GM21619 (cell line): Measurements from ENCODE around the gene SLC12A7.
"Not testable (repeated sequence)": the region's sequence is repeated elsewhere in the genome, so short reads cannot be mapped to it uniquely, and the experiment has no call there.

Experiments used
- ATAC-seq: cut with Tn5 transposase; IDR thresholded peaks from one replicate; pipeline ENCODE4 v1.9.1; 2021; ENCODE audit not compliant: unreplicated experiment

The SLC12A7 gene

GRCh38 chr5:1065891-1066650 is 45.8 kb downstream of the SLC12A7 start:
- ATAC-seq: no peak

DNA sequence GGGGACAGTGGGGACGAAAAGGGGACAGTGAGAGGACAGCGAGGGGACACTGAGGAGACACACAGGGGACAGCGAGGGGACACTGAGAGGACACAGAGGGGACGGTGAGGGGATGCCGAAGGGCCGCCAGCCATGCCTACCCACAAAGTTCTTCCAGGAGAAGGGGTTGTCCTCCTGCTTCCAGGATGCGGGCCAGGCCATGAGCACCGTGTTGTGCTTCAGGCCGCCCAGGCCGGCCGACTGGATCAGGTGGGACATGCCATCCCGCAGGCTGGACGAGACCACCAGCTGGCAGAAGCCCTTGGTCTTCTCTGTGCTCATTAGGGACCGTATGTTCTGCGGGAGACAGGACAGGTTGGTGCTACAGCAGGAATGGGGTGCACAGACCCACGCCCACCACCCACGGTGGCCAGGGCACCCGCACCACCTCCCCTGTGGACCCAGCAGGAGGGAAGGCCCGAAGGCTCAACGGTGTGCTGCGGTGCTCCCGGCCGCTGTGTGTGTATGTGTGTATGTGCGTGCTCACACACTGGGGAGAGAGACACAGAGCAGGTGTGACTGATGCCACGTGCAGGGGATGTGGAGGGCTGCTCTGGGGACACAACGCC is 46.6 kb downstream of the SLC12A7 start:
- no peak for ATAC-seq

DNA sequence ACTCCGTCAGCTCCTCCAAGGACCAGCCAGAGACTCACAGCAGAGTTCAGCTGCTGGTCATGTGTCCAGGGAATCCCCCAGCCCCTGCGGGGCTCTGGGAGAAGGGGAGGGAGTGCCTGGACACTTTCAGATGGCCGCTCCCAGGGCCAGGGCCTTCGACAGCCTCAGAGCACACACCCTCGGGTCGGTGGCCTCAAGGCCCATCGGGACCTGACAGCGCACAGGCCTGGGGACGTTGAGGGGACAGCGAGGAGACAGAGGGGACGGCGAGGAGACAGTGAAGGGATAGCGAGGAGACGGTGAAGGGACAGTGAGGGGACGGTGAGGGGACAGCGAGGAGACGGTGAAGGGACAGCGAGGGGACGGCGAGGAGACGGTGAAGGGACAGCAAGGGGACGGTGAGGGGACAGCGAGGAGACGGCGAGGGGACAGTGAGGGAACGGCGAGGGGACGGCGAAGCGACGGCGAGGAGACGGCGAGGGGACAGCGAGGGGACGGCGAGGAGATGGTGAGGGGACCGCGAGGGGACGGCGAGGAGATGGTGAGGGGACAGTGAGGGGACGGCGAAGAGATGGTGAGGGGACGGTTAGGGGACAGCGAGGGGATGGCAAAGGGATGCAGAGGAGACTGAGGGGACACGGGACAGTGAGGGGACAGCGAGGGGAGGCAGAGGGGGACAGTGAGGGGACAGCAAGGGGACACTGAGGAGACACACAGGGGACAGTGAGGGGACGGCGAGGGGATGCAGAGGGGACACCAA is 47.3 kb downstream of the SLC12A7 start:
- ATAC-seq: no peak

GRCh38 chr5:1063661-1064382 is 48.0 kb downstream of the SLC12A7 start:
- no peak for ATAC-seq

DNA sequence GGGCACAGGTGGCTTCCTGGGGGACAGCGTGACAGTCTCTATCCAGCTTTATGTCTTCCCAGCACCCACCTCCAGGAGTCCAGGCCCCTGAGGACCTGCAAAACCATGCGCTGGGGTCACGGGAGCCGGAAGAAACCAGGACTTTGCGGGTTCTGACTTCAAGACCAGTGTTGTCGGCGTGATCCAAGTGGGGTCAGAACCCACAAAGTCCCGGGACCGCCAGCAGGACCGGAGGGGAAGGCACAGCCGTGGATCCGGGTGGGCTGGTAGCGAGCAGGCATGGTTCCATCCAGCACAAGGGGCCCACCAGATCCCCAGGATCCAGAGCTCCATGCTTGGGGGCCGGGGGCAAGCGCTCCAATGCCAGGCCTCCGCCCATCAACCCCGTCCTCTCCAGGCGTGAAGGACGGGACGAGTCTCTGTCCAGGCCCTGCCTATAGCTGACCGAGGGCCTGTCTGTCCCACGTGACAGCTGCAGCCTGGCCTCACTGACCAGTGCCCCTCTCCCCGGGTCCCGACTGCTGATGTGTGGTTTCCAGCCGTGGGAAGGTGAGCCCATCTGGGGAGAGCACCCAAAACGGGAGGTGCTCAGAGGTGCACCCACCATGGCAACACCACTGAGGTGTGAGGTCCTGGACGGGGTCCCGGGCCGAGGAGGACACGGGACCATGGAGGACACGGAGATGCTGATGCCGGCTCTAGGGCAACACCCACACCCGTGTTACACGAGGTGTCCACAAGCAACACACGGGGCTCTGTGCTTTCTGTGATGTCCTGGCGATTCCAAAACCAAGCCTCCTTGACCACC is 48.9 kb downstream of the SLC12A7 start:
- no peak for ATAC-seq

DNA sequence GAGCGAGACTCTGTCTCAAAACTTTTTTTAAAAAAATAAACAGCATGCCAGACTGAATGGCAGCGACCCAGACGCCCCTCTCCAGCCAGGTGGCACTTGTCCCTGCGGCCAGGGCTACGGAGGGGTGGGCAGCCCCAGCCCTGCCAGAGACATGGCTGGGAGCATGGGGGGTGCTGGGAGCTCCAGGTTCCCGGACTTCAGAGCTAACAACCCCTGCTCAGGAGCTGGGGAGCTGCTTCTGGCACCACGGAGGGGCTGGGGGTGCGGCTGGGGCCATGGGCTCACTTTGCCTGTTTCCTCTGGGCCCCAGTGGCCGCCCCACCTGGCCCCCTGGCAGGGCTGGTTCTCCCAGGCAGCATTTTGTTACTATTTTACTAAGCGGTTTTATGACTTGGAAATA is 49.9 kb downstream of the SLC12A7 start:
- no peak for ATAC-seq

GRCh38 chr5:1061292-1061691 is 50.6 kb downstream of the SLC12A7 start:
- not testable (repeated sequence) for ATAC-seq

DNA sequence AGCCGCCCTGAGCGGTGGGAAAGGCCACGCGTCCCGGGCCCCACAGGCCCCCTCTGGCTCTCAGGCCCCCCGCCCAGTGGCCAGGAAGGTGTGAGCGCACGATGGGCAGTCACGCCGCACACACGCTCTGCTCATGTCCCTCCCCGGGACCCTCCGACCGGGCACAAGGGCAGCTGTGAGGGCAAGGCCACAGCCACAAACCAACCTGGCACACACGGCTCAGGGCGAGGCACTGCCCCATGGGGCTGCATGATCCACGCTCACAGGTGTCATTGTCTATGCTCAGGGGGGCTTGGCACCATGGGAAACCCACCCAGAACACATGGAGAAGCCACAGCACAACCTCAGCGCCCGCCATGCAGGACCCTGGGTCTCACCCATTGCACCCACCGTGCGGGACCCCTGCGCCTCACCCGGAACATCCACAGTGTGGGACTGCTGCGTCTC is 51.3 kb downstream of the SLC12A7 start:
- ATAC-seq: no peak

GRCh38 chr5:1059884-1060263 is 52.0 kb downstream of the SLC12A7 start:
- no peak for ATAC-seq

DNA sequence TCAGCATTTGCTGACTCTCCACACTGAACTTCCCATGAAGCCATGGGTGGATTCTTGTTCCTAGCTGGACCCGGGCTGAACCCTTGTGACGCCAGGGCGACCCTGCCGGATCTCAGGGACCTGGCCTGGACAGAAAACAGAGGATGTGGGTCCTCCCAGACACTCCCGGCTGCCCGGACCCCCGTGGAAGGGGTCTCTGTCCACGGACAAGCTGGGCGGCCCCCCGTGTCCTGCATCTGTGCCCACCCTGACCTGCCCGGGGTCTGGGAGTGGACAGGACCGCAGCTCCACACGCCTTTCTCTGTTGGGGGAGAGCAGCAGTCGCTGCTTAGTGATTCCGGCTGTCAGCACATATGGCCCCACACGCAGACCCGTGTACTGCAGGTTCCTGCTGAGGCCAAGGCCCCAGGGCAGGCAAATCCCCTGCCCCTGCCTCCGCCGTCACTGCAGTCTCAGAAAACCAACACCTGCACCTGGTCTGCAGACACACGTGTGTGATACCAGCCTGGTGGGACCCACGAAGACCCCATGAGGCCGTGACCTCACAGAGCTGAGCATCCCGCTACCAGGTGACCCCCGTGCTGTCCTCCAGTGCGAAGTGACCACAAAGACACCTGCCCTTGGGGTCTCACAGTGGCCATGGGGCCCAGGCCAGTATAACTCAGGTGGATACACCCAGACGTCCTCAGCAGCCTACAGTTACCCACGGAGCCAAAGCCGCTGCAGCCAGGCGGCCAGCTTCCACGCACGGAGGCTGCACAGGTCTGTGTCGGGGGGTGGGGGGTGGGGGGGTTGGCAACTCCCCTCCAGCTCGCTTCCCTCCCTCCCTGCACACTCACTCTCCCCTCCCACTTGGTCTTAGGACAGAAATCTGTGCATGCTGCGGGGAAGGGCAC is 52.6 kb downstream of the SLC12A7 start:
- ATAC-seq: no peak

DNA sequence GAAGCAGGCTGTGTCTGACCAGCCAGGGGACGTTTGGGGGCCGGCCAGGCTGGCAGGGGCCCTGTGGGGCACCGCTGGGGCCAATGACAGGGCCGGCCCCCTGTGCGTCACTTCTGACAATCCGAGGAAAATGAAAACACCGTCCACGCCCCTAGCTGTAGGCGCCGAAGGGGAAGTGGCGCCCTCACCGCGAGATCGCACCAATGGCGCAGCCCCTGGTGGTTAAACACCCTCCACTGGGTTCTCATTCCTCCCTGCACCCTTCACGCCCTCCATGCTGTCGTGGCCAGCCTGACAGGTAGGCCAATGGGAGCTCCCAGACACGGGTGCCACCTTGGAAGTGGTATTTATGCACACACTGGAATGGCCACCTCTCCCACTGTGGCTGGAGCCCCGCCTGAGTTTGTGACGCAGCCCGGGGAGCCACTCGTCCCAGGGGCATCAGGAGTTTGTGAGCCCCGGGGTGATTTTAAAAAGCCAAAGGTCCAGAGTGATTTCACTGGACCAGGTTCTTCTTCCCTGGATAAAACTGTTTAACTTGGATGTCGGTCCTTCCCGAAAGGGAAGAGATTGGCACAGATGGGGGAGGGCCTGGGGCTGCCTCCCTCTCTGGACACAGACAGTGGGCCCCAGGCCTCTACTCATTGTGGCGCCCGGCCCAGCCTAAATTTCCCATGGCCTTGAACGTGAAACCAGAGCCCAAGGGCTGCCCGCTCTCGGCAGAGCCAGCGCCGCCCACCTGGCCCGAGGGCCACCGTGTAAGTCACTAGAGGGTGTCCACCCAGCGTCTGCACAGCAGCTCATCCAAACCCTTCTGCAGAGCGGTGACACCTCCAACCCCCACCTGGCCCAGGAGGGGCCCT is 53.5 kb downstream of the SLC12A7 start:
- no peak for ATAC-seq

DNA sequence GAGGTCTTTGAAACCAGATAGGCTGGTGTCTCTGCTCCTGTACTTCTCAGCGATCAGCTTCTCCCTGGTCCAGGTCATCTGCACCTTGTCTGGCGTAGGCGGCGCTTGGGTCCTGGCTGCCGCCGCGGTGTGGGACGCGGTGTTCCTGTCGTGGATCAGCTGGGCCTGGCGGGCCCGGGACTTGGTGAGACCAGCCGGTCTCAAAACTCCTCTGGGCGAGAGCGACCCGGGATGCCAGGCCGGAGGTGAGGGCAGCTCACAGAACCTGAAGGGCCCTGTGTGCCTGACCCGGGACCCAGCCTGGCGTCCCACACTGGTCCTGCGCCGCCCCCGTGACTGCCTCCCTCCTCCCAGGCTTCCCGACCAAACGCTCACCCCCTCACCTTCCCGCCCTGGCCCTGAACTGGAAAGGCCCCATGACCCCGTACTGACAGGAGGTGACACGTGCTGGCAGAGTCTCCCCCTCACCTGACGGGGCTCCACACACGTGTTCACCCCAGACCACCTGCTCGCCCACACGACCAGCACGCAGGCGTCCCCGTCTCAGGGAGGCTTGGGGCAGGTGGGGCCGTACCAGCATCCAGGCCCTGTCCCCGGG is 54.3 kb downstream of the SLC12A7 start:
- ATAC-seq: no peak

DNA sequence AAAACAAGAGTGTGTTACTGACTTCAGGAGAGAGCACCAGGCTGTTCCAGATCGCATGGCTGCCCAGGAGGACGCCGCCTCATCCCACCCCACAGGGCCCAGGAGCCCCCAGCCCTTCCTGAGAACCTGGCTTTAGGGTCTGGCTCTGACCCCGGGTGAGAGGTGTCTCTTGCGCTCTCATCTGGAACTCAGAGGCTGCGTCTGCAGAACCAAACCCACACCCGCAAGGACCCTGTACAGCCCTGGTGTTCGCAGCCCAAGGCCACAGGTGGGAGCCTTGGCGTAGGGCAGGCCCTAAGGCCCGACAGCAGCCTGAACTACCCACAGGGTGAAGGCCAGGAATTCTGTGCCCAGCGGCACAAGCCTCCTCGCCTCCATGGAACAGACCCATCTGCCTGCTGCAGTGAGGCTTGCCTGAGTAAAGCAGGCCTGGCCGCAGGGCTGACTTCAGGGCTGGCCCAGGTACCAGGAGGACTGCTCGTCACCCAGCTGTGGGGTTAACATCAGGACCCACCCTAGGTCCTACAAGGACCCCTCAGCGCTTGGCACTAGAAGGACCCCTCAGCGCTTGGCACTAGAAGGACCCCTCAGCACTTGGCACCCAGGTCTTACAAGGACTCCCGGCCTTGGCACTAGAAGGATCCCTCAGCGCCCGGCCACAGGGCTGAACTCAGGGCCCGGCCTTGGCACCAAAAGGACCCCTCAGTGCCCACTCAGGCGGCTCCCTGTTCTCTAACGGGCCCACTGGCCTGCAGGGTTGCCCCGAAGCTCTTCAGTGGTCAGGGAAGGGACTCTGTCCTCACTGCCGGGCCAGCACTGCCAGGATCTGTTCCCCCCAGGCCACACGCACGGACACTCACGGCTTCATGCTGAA is 55.0 kb downstream of the SLC12A7 start:
- ATAC-seq: no peak

- ATAC-seq: no peak
These were observed 55.8 kb downstream of the SLC12A7 start for GRCh38 chr5:1055896-1056610.

GRCh38 chr5:1054799-1055775 is 56.8 kb downstream of the SLC12A7 start:
- ATAC-seq: no peak
